HG03571 (cell line): ENCODE results near the gene PIEZO1.

Experiments used
- ATAC-seq: cut with Tn5 transposase; IDR thresholded peaks from one replicate; pipeline ENCODE4 v1.9.1; 2021; ENCODE audit not compliant: unreplicated experiment

The PIEZO1 gene

DNA sequence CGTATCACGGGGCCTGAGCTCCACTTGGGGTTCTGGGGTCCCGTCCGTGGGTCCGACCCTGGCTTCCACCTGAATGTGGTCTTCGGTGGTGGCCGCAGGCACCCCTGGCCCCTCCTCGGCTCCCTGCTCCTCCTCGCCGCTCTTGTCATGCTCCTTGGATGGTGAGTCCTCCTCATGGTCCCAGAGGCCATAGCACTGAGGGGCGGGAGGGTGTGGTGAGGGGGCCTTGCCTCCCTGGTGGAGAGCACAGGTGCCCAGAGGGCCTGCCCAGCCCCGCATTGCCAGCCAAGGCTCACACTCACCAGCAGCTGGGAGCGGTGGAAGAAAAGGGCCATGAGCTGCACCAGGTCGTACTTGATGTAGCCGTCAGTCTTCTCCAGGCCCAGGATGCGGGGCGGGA, 63.8 kb downstream of the PIEZO1 start:
- no peak for ATAC-seq

DNA sequence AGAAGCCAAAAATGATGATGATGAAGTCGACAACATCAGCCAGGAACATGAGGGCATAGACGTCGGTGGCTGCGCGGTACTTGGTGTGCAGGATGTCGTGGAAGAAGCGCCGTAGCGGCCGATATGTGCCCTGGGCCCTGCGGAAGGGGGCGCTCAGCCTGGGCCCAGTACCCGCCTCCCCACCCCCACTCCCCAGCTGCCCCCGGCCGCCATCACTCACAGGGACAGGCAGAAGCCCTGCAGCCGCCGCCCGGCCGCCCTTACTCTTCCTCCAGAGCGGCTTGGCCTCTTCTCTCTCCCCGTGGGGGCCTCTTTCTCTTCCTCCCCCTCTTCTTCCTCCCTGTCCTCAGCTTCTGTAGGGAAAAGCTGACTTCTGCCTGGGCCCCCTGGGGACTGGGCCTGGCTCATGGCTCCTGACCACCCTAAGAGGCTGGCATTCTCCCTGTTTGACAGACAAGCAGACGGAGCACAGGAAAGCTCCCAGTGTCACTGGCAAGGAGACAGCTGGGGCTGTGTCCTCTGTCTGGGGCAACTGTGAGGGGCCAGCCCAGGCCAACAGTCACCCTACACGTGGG, 64.5 kb downstream of the PIEZO1 start:
- no peak for ATAC-seq

DNA sequence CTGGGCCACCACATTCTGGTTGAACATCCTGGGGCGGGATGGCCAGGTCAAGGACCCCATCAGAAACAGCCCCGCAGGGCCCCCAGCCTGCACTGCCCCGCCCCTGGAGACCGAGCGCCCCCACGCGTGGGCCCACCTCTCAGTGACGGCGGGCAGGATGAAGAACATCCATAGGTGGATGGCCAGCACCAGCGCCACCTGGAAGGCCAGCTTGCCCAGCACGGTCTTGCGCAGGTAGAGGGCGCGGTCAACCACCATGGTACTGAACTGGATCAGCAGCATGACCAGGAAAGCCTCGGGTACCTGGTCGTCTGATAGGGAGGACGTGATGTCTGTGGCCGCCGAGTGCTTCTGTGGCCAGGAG, 65.1 kb downstream of the PIEZO1 start:
- ATAC-seq: no peak

DNA sequence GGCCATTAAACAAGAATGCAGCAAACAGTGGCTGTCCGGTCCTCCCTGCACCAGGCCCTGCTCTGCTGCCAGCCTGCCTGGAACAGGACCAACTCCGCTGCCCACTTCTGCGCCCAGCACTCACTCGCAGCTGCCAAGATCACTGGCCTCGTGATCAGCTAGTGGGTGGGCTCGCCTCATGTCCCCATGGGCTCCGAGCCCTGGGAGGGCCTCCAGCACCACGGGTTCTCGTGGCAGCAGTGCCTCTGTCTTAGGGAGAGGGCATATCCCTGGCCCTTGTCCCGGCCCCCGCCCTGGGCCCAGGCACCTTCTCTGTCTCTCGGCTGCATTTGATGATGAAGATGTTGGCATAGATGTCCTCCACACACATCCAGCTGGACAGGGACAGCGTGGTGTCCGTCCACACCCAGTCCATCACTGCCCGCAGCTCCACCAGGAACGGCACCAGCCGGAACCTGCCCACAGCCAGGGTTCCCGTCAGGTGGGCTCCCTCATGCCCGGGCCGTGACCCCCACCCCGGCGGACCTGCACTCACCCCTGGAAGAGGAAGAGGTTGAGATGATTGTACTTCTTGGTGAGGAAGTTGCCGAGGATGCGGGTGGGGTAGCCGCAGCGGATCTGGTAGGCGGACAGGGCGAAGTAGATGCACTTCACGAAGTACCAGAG, 65.6 kb downstream of the PIEZO1 start:
- ATAC-seq: no peak

DNA sequence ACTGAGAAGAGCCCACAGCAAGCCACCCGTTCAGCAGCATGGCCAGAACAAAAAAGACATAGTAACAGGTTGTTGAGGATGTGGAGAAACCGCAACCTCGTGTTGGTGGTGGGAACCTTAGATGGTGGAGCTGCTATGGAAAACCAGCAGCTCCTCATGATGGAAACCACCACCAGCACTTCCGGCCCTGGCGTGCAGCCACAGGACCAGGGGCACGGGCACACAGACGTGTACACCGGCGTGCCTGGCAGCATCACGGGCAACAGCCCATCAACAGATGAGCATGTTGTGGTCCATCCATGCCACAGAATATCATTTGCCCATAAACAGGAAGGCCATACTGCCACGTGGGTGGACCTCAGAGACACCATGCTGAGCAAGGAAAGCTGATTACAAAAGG, 66.8 kb downstream of the PIEZO1 start:
- ATAC-seq: no peak

DNA sequence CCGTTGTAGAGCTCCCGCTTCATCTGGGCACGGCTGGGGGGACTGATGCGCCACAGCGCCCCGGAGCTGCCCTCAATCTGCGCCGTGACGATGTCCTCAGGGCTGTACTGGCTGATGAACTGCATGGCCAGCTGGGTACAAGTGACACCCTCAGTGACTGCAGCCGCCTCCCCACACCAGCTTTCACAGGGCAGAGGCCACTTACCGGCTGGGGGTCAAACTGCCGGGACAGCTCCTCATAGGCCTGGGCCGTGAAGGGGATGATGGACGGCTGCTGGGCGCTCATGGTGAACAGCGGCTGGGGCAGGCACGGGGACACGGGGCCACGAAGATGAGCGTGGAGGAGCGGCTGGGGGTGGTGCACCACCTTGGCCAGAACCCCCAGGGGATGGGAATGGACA, 68.4 kb downstream of the PIEZO1 start:
- ATAC-seq: no peak

DNA sequence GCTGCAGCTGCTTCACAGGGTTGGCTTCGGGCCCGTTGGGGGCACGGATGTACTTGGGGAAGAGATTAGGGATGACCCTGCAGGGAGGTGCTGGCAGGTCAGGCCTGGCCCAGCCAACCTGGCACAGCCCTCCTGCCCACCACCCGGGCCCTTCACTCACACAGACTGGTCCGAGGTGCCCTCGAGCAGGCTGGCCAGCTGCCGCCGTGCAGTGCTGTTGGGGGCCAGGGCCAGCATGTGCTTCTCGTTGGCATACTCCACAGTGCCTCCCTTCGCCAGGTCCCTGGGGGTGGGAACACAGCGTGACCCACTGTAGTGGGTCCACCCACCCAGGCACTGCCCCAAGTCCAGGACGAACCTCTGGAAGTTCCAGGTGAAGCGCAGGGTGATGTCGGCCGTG, 68.8 kb downstream of the PIEZO1 start:
- ATAC-seq: no peak

DNA sequence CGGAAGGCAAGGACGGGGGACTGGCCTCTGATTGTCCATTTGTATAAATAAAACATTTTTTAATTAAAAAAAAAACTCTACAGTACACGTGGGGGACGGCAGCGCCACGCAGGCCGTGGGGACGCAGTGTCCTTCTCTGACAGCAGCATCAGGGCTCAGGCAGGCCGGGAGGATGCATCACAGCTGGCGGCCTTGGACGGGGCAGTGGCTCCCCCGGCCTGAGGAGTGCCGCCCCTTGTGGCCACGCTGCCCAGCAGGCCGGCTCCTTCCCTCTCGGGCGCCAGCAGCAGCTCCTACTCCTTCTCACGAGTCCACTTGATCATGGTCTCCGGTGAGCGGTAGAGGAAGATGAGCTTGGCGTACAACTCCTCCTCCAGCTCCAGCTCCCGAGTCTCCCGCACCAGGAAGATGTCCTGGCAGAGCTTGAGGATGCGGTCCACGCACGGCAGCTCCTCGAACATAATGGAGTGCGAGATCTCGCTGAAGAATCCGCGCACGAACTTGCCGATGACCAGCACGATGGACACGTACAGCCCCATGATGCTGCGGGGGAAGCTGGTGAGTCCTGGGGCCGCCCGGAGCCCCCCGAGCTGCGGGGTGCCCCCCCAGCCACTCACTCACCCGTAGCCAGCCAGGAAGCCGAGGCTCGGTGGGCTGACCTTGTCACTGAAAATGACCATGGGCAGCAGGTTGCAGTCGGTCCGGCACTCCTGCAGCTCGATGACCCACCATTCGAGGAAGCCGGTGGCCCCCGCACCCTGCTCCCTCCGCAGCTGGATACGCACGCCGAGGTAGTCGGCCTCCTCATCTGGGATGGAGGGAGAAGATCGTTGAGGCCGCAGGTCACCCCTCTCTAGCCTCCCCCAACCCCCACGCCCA, 69.5 kb downstream of the PIEZO1 start:
- no peak for ATAC-seq

DNA sequence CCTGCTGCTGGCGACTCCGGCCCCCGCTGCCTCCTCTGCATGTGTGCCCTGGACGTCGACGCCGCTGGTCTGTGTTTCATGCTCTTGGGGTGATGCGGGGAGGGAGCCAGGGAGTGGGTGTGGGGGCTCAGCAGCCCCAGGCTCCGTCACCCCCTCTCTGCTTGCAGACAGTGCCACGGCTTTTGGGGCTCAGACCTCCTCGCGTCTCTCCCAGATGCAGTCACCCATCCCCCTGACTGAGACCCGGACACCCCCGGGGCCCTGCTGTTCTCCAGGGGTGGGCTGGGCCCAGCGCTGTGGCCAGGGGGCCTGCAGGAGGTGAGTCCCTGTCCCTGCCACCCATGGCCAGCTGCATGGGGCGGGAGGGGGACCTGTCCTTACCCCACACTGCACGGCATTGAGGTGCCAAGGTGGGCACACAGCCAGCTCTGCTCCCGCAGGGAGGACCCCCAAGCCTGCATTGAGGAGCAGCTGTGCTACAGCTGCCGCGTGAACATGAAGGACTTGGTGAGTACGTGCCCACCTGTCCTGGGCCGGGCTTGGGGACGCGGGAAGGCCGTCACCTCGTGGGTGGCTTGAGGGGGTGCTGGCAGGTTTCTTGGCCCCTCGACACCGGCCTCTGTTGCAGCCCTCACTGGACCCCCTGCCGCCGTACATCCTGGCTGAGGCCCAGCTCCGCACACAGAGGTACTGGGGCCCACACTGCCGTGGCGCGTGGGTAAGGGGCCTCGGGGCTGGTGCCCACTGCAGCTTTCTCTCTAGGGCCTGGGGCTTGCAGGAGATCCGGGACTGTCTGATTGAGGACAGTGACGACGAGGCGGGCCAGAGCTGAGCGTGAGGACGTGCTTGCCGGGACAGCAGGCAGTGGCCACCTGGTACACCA, 70.4 kb downstream of the PIEZO1 start:
- no peak for ATAC-seq

DNA sequence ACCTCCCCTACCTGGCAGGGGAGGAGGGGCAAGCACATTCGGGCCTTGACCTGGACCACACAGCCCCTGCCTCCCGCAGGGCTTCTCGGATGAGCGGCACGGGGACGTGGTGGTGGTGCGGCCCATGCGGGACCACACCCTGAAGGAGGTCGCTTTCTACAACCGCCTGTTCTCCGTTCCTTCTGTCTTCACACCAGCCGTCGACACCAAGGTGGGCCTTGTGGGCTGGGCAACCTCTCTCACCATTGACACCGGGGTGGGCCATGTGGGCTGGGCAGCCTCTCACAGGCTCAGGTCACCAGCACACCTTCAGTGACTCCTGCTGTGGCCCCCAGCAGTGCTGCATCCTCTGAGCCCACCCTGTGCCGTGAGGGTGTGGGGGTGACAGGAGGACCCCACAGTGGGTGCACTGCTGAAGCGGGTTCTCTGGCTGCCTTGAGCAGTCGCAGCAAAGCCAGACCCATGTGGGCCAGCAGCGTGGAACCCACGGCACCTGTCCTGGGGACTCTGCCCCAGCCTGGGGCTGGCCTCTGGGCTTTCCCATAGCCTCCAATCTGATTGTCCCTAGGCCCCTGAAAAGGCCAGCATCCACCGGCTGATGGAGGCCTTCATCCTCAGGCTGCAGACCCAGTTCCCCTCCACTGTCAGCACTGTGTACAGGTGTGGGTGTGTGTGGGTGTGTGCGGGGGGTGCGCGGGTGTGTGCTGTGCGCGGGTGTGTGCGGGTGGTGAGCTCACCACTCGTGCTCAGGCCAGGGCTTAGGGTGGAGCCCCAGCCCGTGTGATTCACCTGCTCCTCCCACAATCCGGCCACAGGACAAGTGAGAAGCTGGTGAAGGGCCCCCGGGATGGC, 71.2 kb downstream of the PIEZO1 start:
- ATAC-seq: no peak

DNA sequence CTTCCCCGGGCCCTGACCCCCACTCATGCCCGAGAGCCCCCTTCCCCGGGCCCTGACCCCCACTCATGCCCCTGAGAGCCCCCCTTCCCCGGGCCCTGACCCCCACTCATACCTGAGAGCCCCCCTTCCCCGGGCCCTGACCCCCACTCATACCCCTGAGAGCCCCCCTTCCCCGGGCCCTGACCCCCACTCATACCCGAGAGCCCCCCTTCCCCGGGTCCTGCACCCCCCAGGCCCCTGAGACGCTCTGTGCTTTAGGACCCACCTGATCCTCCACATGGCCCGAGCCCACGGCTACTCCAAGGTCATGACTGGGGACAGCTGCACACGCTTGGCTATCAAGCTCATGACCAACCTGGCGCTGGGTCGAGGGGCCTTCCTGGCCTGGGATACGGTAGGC, 72.0 kb downstream of the PIEZO1 start:
- ATAC-seq: no peak

DNA sequence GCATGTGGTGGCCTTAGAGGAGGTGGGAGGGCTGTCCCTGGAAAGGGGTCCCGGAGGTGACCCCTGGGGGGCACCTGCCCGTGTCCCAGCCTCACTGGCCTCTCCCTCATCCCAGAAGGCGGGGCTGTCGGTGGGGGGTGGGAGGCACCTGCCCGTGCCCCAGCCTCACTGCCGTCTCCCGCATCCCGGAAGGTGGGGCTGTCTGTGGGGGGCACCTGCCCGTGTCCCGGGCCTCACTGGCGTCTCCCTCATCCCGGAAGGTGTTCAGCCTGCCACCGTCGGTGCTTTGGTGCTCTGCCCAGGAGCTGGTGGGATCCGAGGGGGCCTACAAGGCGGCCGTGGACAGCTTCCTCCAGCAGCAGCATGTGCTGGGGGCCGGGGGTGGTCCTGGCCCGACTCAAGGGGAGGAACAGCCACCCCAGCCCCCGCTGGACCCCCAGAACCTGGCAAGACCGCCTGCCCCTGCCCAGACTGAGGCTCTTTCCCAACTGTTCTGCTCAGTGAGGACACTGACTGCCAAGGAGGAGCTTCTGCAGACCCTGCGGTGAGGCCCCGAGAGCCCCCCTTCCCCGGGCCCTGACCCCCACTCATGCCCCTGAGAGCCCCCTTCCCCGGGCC, 72.5 kb downstream of the PIEZO1 start:
- ATAC-seq: no peak

DNA sequence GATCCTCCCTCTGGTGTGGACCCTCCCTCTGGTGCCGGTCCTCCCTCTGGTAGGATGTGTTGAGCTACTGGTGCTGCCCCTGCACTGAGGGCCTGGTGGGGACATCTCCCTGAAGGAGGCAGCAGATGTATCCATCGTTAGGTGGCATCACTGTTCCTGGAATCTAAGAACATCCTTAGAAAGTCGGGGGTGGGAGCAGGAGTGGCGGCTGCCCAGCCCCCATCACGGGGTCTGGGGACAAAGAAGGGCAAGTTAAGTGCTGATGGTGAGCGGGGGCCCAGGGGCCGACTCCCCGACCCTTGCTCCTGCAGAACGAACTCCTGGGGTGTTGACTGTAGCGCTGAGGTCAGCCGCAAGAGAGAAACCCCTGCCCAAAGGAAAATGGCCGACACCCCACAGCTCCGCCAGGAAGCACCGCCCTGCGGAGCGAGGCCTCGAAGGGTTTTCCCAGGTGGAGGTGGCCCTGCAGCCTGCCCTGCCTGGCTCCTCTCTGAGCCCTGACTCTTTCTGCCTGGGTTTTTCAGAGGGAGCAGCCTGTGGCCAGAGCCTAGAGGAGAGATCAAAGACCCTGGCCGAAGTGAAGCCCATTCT, 73.2 kb downstream of the PIEZO1 start:
- no peak for ATAC-seq

DNA sequence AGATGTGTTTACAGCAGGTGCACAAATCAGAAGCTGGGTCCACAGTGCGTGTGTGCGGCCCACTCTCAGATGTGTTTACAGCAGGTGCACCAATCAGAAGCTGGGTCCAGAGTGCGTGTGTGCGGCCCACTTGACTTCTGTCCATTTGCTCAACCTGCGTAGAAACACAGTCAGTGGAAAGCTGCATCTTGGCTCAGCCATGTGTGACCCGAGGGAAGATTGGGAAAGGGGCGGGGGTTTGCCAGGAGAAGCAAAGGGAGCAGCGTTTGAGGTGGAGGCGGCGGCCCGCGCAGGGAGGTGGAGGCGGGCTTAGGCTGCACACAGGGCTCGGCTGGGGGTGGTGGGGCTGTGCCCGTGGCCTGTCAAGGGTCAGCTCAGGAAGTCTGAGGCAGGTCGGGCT, 74.5 kb downstream of the PIEZO1 start:
- ATAC-seq: no peak

DNA sequence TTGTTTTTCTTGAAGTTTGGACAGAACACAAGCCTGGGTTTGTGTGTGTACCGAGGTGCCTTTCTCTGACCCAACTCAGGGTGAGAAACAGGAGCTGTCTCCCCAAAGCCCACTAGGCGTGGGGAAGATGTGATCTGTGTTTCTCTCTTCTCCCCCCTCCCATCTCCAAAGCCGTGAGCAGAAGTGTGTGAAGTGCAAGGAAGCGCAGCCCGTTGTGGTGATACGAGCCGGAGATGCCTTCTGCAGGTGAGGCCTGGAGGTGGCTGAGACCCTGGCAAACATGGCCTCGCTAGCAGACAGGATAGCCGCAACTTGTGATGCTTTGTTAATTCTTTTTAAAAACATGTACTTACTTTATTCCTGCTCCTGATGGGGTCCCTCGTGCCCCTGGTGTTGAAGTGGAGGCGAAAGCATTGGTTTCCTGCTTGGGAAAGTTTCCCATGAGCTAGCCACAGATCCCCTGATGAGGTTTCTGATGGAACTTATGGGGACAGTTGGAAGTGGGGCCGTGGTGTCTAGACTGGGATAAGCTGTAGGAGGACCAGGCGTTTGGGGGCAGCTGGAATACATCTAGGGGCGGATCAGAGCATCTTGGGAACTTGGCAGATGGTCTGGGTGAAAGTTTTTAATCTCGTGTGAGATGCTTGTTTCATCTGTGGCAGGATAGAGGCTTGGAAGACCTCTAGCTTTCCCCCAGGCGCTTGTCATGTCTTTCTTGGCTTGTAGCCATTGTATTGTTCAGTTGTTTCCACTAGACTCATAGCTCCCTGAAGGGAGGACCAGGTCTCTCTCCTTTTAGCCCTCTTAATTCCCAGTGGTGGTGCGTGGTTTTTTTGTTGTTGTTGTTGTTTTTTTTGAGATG, 77.8 kb downstream of the PIEZO1 start:
- ATAC-seq: no peak

DNA sequence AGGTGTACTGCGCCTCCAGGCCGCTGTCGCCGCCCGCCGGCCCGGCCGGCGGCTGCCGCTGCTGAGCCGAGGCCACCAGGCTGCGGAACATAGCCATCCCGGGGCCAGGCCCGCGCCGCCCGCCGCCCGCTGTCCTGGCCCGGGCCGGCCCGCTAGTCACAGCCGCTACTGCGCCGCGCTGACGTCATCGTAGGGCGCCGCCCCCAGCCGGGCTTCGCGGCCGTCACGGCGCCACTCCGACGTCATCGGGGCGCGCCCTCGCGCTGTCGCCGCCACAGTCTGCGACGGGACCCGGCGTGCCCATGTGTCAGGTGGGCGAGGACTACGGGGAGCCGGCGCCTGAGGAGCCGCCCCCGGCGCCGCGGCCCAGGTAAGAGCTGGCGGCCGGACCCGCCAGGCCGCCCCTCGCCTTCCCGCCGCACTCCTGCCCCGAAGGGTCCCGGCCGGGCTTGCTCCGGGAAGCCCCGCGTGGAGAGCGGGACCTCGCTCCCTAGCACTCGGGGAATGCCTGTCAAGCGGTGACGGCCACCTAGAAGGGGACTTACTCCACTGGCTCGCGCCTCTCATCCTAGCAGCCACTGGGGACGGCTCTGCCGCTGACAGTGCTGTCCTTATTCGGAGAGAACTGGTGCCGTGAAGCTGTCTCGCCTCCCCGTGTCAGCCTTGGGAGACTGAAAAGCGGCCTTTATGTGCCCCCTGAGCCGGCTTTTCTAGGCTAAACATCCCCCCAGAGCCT, 78.6 kb downstream of the PIEZO1 start, which contains the start of the genes CTU2 and RNF166:
TSS of gene CTU2 (plus strand) at position 275 of the 736 bp plus-strand sequence. CDS start at position 303, 28 bp downstream.
TSS of gene RNF166 (minus strand) at position 180 of the 736 bp plus-strand sequence. CDS start at position 97, 83 bp downstream.
- peak; percentile 53 for ATAC-seq

DNA sequence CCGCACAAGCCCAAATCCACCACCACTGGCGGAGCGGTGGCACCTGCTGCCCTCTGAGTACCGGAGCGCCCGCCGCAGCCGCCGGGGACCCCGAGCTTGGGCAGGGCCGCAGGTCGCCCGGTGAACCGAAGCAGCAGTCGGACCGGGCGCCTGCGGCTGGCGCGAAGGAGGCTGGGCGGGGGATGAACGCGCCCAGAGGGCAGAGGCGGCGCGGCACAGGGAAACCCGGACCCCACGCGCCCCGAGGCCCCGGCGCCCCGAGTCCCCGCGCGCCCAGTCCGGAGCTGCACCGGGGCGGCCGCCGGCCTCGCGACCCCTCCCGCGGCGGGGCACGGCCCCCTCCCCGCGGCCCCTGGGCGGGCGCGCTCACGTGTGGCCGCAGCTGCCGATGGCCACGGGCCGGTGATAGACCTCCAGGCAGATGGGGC, 79.2 kb downstream of the PIEZO1 start:
- ATAC-seq: peak; percentile 13
